NOMO-1 treated with DMSO at 0.1 percent for 48 hours (cell line): Measurements from ENCODE around the gene SH3GL3.

ENCODE experiments used
- DNase-seq: peaks from one replicate; lab custom pipeline; 2025; ENCODE audit not compliant: unreplicated experiment; lab: John Stamatoyannopoulos, UW

The SH3GL3 gene

GRCh38 chr15:83565138-83565537, 118.0 kb downstream of the SH3GL3 start:
- no peak for DNase-seq

DNA sequence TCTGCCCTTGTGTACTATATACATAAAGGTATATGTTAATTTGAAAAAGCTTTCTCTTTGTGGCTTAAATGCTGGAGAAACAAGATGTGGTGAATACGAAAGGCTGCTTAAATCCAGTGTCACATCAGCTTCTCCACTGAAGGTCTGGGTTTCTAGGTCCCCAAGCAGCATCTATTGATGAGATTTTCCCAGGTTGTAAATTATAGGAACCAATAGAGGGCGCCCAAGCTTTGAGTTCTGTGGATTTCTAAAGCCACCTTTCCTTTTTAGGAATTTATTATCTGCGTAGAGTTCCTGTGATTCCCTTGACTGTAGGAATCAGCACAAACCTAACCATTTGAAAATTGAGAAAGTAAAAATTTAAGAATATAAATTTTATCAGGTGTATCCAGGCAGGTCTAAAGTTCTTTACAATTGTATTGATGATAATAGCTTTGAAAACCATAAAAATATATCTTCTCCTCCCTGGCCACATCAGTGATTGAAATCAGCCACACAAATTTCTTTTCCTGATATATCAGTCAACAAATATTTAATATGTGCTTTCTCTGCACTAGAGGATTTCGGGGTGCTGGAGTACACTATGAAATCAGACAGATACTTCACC, 118.5 kb downstream of the SH3GL3 start:
- DNase-seq = peak; percentile 1

- DNase-seq = no peak
Measured at GRCh38 chr15:83567318-83567717, 120.2 kb downstream of the SH3GL3 start.

DNA sequence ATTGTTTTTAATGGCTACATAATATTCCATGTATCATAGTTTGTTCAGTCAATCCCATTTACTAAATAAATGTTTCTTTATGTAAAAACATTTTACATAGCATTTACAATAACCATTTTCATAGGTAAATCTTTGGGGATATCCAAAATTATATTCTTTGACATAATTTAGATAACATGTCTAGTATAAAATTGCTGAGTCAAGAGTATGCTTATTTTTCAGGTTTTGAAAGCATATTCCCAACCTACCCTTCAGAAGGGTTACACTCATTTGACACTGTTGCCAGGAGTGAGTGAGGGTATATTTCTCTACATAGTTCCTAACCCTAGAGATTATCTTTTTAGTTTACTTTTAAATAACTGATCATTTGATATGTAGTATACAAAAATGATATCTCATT, 122.2 kb downstream of the SH3GL3 start:
- no peak for DNase-seq

- no peak for DNase-seq
Measured at GRCh38 chr15:83570756-83571155, 123.6 kb downstream of the SH3GL3 start.

GRCh38 chr15:83571820-83572707, 124.9 kb downstream of the SH3GL3 start:
- peak; percentile 2 for DNase-seq

- no peak for DNase-seq
Measured at GRCh38 chr15:83574345-83574744, 127.2 kb downstream of the SH3GL3 start.

GRCh38 chr15:83578691-83579090, 131.6 kb downstream of the SH3GL3 start:
- no peak for DNase-seq

DNA sequence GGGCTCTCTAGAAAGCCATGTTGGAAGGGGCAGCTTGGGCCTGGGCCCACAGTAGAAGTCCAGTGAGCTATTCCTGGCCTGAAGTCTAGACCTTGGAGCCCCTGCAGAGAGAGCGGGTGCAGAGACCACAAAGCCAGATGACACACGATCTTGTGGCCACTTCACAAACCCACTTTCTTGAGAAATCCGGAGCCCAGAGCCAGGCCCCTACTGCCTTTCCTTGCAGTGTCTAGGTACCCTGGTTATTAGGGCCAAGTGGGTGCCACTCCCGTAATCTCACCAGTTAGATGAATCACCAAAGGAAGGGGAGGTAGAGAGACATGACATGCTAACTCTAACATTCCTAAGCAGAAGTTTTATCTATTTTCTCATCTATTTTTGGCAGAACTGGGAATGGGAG, 134.2 kb downstream of the SH3GL3 start:
- DNase-seq = no peak

DNA sequence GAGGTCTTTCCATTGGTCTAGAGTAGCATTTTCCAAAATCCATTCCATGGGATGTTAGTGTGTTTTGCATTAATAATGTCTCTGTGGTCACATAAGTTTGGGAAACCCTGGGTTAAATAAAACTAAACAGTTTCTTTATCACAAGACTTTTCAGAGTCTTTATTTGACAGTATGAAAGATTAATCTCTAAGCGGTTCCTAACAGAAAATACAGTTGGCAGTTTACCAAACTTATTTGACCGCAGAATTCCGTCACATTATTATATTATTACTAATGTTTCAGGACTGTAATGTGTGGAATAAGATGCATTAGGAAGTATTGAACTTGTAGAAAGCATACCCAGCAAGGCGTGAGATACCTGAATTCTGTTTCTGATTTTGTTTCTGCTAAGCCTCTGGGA, 135.2 kb downstream of the SH3GL3 start:
- DNase-seq = no peak

DNA sequence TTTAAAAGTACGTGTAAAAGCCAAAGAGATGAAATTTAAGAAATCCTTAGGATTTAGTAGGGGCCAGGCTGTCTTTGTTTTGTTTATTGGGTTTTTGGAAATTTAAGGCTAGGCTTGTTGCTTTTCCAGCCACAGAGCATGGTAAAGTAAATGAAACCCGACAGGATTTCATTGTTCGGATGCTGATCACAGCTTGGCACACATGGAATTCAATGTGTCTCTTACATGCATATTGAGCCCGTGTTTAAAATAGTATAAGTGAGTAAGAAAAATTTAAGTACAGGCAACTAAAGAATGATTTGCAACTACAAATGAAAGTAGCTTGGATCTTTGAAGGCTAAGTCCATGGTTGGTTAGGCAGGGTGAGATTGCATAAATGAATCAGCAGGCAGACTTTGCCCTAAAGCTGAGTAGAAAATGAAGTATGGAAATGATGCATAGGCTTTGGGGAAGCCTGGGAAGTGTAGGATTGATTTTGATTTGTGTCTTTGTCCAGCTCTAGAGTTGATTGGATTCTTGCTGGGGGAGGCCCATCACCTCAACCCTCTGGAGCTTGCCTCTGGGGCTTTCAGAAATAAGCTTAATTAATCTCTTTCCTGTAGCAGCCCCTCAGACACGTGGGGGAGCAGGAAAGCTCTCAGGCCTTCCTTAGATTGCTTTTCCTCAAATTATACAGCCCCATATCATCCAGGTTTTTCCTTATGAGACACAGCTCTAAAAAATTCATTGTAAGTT, 138.6 kb downstream of the SH3GL3 start:
- no peak for DNase-seq

DNA sequence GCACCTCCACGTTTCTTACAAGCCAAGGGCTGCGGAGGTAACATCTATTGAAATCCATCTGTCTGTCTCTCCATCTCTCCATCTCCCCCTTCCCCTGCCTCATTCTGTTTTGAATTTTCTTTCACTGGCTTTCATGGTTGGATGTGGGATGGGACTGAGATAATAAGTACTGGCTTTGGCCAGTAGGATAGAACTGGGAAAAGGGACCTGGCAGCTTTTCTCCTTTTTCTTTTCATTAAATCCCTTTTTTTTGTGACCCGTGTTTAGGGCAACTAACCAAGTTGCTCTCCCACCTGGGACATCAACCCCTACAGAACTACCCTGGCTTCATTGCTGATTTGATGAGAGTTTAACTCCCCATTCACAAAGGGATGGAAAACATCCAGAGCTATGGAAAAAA, 139.9 kb downstream of the SH3GL3 start:
- no peak for DNase-seq

DNA sequence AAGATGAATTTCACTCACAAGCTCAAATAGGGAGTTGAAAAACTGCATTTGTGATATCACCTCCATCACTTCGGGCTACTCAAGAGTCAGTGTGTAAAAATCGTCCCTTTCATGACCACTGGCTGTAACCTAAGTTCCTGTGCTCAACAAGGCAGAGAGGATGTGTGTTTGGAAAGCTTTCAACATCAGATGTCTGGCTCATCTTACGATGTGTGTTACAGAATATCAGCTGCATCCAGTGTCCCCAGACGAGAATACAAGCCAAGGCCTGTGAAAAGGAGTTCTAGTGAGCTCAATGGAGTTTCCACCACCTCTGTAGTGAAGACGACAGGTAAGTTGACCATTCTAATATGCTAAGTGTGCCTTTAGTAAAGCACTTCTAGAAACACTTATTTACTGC, 141.3 kb downstream of the SH3GL3 start:
- DNase-seq = no peak

DNA sequence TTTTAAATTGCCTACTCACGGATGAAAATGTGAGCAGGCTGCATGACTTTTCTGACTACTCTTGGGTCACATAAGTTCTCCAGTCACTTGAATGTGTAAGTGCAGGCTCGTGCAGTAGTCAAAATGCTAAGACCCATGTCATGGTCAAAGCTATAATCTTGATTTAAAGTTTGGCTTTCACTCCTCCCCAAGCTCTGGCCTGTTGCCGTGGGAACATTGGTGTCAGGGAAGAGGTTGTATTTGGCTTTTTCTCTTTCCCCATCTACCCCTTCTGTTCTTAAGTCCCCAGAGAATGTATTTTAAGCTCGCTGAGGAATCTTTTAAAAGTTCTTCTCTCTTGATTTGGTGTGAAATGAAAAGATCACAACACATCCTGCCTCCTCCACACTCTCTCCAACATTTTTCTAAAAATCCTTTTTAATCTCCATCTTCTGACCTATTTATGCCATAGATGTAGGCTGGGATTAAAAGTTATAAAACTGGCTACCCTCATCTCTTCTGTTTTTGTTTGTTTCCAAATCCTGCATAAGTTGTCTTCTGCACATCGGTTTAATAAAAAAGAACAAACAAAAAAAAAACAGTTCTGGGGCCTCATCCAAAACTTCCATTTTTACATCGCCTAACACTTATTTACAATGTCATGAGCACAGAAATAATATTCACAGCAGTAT, 145.4 kb downstream of the SH3GL3 start:
- no peak for DNase-seq

- no peak for DNase-seq
Measured at GRCh38 chr15:83595191-83595590, 148.1 kb downstream of the SH3GL3 start.

GRCh38 chr15:83598031-83598430, 150.9 kb downstream of the SH3GL3 start:
- DNase-seq = no peak

DNA sequence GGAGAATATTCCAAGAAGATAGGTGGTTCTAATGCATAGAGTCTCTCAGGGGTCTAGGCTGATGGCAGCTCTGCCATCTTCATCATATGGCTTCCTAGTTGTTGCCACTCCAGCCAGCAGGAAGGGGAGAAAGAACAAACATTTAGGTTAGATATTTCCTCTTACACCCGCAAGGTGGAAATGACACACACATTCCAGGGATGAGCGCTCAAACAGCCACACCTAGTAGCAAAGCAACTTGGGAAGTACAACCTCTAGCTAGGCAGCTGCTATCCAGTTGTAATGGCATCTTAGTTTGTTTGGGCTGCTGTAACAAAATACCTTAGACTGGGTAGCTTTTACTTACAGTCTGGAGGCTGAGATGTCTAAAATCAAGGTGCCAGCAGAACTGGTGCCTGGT, 154.9 kb downstream of the SH3GL3 start:
- DNase-seq = no peak

- no peak for DNase-seq
Measured at GRCh38 chr15:83604549-83604948, 157.4 kb downstream of the SH3GL3 start.

DNA sequence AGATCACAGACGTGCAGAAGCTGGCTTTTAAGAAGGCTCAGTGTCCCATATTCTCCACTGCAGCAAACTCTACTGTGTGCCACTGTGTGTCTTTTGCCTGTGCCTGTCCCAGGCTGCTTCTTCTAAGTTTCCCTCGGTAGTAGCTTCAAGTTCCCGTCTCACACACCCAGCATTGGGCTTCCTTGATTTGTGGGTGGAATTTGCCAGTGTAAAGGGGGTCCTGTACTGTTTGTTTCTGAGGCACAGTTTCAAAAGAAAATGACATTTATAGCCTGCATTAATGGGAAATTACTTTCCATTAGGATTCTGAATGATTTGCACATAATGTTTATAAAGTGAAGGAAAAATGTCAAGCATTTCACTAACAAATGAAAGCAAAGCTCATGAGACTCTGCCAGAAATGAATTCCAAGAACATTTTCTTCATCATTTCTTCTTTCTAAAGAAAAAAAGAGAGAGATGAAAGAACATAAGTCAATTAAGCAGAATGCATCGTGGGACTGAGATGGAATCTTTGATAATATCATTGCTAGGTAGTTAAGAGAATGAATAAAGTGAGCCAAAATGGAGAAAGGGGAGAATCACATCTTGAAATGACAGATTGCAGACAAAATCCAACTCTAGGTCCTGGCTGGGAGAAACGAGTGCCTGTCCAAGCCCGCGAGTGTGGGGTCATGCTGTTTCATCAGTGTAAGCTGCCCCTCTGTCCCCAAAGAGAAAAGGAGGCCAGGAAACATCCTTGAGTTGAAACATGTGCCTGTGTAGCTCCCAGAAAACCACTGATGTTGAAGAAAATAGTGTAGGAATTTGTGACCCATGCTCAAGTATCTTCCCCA, 158.2 kb downstream of the SH3GL3 start:
- no peak for DNase-seq

- no peak for DNase-seq
Measured at GRCh38 chr15:83610132-83610531, 163.0 kb downstream of the SH3GL3 start.
